HepG2 (cell line): ENCODE data around the gene VKORC1. TPM values are rescaled to one million over a fixed set of nuclear protein-coding genes. Genes with fewer than 3 reads are reported as not detected.

ENCODE experiments used
- ARID5B ChIP-seq: IDR thresholded peaks from 2 replicates; pipeline ENCODE4 v1.4.0; 2020; ENCODE audit warnings: mild to moderate bottlenecking, missing genetic modification reagents
- ATF4 ChIP-seq, 2 experiments: fragments of 450-650 bp in 1 of 2; sonication (generic) in 1 of 2; formaldehyde crosslinking; IDR thresholded peaks; 2 replicates each; pipeline versions ENCODE4 v1.5.0 to v1.8.0; 2020 to 2022; ENCODE audit warnings: mild to moderate bottlenecking in 1 of 2, missing genetic modification reagents in 1 of 2
- CCAR2 ChIP-seq: fragments of 200-400 bp; formaldehyde crosslinking; optimal IDR thresholded peaks from 2 replicates; pipeline ENCODE3; 2018; ENCODE audit warnings: low read depth, mild to moderate bottlenecking, low read length, moderate library complexity
- CENPT ChIP-seq: sonication (generic); formaldehyde crosslinking; IDR thresholded peaks from 2 replicates; pipeline ENCODE4 v1.8.0; 2022; ENCODE audit warnings: low read depth, mild to moderate bottlenecking, moderate library complexity, missing genetic modification reagents
- ERF ChIP-seq: IDR thresholded peaks from 2 replicates; pipeline ENCODE4 v1.6.1; 2018; ENCODE audit warnings: missing biosample characterization, missing genetic modification reagents
- GRHL1 ChIP-seq: sonication (generic); formaldehyde crosslinking; conservative IDR thresholded peaks from 2 replicates; pipeline ENCODE4 v1.8.0; 2022; ENCODE audit warnings: missing genetic modification reagents
- HNRNPK ChIP-seq: fragments of 200-400 bp; formaldehyde crosslinking; IDR thresholded peaks from 2 replicates; pipeline ENCODE4 v1.6.1; 2018; ENCODE audit warnings: low read length, low read depth, moderate library complexity, mild to moderate bottlenecking; ENCODE audit not compliant: poor library complexity, severe bottlenecking
- NCOA1 ChIP-seq: sonication (generic); formaldehyde crosslinking; IDR thresholded peaks from 2 replicates; pipeline ENCODE4 v1.9.0; 2021; ENCODE audit warnings: missing genetic modification reagents
- PAWR ChIP-seq: sonication (generic); formaldehyde crosslinking; IDR thresholded peaks from 2 replicates; pipeline ENCODE4 v1.4.0; 2020; ENCODE audit warnings: missing genetic modification reagents, mild to moderate bottlenecking, borderline replicate concordance
- RERE ChIP-seq: IDR thresholded peaks from 2 replicates; pipeline ENCODE4 v1.6.1; 2016; ENCODE audit warnings: low read depth, missing genetic modification reagents, missing compliant biosample characterization
- SOX5 ChIP-seq: IDR thresholded peaks from 2 replicates; pipeline ENCODE4 v1.6.1; 2016; ENCODE audit warnings: borderline replicate concordance
- TGIF2 ChIP-seq: IDR thresholded peaks from 2 replicates; pipeline ENCODE4 v1.6.1; 2016; ENCODE audit warnings: control low read depth, missing compliant biosample characterization
- ZBTB21 ChIP-seq: sonication (generic); formaldehyde crosslinking; IDR thresholded peaks from 2 replicates; pipeline ENCODE4 v1.4.0; 2020; ENCODE audit warnings: missing genetic modification reagents
- ZBTB7A ChIP-seq: sonication (generic); formaldehyde crosslinking; IDR thresholded peaks from 2 replicates; pipeline ENCODE4 v1.8.0; 2022; ENCODE audit warnings: mild to moderate bottlenecking, missing genetic modification reagents
- ZKSCAN8 ChIP-seq: IDR thresholded peaks from 2 replicates; pipeline ENCODE4 v1.6.1; 2016; ENCODE audit warnings: borderline replicate concordance, missing genetic modification reagents, missing compliant biosample characterization
- polyA plus RNA-seq, 8 experiments: library from polyadenylated mRNA; depleted of rRNA in 3 of 8; stranded (reverse) in 7 of 8; unstranded in 1 of 8; fragments of >200 nt; fragmentation: Illumina TruSeq in 4 of 8; extraction: Trizol in 4 of 8; gene quantifications; 2 replicates each; pipeline versions ENCODE4 v1.2.1 to v1.2.3, GENCODE V29; 2011 to 2016; ENCODE audit warnings: low read depth in 4 of 8, missing spikeins in 1 of 8, mixed read lengths in 1 of 8; ENCODE audit not compliant: insufficient read depth in 1 of 8
- total RNA-seq, 5 experiments: library from RNA; depleted of rRNA; stranded (reverse); fragments of >200 nt; fragmentation: Illumina TruSeq; extraction: Trizol; gene quantifications; 2 replicates each; pipeline ENCODE4 v1.2.3, GENCODE V29; 2016; ENCODE audit warnings: low read depth in 1 of 5

The VKORC1 gene
- total and polyA plus RNA-seq, 2 of the 13 experiments (the other 11 are each of a cell fraction or from before 2014, with no cell fraction given), result 141 to 615 TPM

- TF ChIP-seq ARID5B (no peak), ERF (no peak; the same call in 1 of the 2 replicates), ZBTB7A (CRISPR knock-in tag) (no peak), RERE (CRISPR knock-in tag) (no peak), NCOA1 (no peak), SOX5 (CRISPR knock-in tag) (no peak), ZBTB21 (CRISPR knock-in tag) (no peak), GRHL1 (no peak), TGIF2 (CRISPR knock-in tag) (peak; percentile 39; the same call in 1 of the 2 replicates), ATF4 (CRISPR knock-in tag; IDR thresholded peaks at IDR 0.05) (no peak), ZKSCAN8 (CRISPR knock-in tag) (no peak), PAWR (CRISPR knock-in tag) (0 out of 2 replicates have a peak, but pooled peaks have one; percentile 26), CENPT (CRISPR knock-in tag) (no peak), CCAR2 (no peak), HNRNPK (no peak)
Observed at GRCh38 chr16:31141489-31142108, 47.0 kb upstream of the VKORC1 start (continued).
